OCI-M2 (cell line): Measurements from ENCODE around the gene GPS2.
A peak's percentile ranks its signal among the peaks of the same experiment; 100 is the strongest.

Source experiments
- DNase-seq: peaks from one replicate; lab custom pipeline; 2025; ENCODE audit not compliant: unreplicated experiment; lab: John Stamatoyannopoulos, UW

Gene GPS2

GRCh38 chr17:7293816-7294613 lies 21.1 kb downstream of the GPS2 start:
- DNase-seq = no peak

GRCh38 chr17:7293159-7293558 lies 22.0 kb downstream of the GPS2 start:
- DNase-seq = no peak

GRCh38 chr17:7292729-7293128 lies 22.4 kb downstream of the GPS2 start:
- DNase-seq = no peak

- DNase-seq = no peak
Measured at GRCh38 chr17:7292194-7292593, 23.0 kb downstream of the GPS2 start.

GRCh38 chr17:7290685-7291084 lies 24.5 kb downstream of the GPS2 start:
- DNase-seq = no peak

DNA sequence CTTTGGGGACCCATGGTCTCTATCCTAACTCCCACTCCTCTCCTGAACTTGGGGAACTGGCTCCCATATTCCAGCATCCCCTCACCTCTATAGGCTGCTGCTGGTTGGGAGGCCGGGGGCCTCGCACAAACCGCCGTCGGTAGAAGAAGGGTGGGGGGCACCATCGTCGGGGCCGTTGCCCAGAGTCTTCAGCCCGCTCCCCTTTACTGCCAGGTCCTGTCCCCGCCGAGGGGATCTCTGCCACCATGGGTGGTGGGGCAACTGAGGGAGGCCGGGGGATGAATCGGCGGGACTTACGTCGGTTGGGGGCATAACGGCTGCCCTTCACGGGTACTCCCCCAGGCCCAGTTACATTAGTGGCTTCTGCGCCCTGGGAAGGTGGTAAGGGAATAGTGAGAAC lies 25.0 kb downstream of the GPS2 start:
- DNase-seq = no peak

DNA sequence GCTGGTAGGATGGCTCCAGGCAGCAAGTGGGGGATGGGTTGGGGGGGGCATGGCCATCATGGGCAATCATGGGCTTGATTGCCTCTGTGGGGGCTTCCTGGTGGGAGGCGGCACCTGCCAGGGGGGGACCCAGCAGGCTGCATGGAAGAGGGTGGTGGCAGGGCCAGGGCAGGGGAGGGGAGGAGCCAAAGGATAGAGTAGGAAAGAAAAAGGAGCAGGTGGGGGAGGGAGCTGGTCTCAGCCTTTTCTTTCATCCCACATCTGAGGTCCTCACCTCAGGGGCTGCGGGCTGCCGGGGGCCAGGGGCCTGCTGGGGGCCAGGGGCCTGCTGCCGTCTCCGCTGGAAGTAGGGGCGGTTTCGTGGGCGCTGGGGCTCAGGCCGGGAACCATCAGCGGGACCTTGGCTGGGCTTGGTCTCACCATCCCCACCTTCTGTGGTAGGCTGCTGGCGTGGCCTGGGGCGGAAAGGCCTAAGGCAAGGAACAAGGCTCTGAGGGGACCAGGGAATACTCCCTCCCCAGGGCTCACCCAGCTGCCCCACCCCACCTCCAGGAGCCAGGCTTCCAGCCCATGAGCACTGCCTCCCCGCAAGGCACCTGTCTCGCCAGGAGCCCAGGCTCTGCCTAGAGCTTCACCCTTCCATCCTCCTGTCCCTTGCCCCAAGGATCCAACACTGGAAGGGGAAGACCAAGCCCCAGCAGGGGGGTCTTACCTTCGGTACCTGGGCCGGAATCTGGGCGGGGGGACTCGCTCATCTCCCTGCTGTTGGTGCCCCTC lies 25.7 kb downstream of the GPS2 start:
- no peak for DNase-seq

- no peak for DNase-seq
Measured at GRCh38 chr17:7285679-7286078, 29.5 kb downstream of the GPS2 start.

DNA sequence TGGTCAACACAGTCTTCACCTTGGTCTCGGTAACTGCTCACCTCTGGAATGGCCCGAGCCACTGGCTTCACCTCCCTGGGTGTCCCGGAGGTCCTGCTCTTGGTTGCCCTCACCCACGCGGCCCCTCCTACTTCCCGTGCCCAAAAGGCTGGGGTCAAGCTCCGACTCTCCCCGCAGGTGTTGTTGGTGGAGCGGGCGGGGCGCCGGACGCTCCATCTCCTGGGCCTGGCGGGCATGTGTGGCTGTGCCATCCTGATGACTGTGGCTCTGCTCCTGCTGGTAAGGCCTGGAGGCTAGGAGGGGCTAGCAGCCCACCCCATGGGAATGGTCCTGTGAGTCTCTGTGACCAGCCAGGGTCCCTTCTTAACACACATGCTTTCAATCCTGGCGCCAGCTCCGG lies 30.2 kb downstream of the GPS2 start:
- no peak for DNase-seq

- DNase-seq = no peak
Measured at GRCh38 chr17:7283471-7284216, 31.5 kb downstream of the GPS2 start.

DNA sequence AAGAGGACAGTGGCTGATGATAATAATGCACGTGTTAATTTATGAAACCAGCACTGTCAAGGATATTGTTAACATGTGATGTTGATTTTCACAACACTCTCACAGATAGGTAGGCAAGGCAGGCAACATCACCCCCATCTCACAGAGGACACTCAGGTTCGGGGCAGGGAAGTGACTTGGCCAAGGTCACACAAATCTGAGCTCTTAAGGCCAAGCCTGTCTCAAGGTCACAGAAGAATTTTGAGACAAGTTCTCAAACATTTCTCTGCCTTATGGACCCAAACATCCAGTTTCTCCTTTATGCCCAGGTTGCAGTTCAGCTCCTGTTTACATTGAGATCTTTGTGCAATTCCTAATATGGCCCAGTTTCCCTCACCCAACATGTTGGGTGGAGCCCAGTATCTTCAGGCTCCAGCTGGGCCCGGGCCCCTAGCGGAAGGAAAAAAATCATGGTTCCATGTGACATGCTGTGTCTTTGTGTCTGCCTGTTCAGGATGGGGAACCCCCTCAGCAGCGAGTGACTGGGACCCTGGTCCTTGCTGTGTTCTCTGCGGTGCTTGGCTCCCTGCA lies 32.3 kb downstream of the GPS2 start:
- no peak for DNase-seq

DNA sequence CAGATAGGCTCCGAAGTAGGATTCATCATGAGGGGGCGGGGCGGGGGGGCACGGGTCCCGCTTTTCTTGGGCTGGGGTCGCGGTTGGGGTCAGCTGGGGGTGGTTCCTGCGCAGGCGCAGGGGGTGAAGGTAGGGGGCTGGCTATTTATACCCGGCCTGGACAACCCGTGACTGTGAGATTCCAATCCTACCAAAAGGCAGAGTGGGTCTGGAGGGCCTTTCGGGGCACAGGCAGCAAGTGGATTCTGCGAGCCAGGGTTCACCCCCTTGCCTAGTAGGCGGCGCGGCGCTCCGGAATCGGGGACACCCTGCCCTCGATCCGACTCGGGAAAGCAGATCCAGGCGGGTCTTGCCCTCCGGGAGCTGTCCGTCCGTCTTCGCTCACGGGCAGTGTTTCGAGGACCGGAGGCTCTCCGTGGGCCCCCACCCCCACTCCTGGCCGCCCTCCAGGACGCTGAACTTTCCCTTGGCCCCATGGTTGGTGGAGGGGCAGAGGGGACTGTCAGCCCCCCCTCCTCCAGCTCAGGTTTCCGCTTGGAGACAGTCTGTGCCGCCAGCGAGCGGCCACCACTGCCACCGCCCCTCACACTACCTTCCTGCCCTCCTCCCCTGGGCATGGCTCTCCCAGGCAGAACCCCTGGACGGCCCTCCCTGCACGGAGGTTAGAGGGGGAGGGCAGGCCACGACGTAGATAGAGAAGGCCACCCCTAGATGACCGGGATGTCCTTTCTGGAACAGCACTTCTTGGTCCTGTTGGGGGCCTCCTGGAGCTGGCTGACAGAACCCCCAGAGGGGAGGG lies 33.0 kb downstream of the GPS2 start:
- DNase-seq = no peak

GRCh38 chr17:7281074-7281952 lies 33.8 kb downstream of the GPS2 start, which contains the start of gene SLC2A4:
TSS of gene SLC2A4 (plus strand) at chr17:7281718. CDS start at chr17:7281935, 217 bp downstream.
- DNase-seq = peak; percentile 60

- peak; percentile 58 for DNase-seq
Measured at GRCh38 chr17:7280519-7281073, 34.6 kb downstream of the GPS2 start.

DNA sequence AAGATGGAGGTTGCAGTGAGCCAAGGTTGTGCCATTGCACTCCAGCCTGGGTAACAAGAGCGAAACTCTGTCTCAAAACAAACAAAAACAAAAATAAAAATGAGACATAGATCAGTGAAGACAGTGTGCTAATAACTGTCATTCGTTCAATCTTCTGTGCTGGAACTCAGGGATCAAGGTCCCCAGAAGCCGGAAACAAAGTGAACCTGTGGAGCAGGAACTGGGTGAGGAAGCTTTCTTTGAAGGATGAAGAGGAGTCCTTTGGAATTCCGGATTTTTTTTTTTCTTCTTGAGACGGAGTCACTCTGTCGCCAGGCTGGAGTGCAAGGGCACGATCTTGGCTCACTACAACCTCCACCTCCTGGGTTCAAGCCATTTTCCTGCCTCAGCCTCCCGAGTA lies 35.7 kb downstream of the GPS2 start:
- no peak for DNase-seq

GRCh38 chr17:7266784-7267183 lies 48.4 kb downstream of the GPS2 start:
- no peak for DNase-seq

DNA sequence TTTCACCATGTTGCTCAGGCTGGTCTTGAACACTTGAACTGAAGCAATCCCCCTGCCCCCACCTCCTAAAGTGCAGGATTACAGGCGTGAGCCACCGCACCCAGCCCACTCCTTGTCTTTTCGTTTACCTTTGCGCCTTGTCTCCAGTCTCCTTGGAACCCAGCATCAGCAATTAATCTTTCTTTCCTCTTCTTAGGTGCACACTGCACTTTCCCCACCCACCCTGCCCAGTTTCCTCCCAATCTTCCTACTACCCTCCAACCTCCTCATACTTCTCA lies 51.4 kb downstream of the GPS2 start:
- no peak for DNase-seq

GRCh38 chr17:7262935-7263800 lies 52.0 kb downstream of the GPS2 start:
- DNase-seq = no peak
